Endothelial cell of hepatic sinusoid (primary cell): Measurements from ENCODE around the gene ERCC6L.

Experiments used
- in situ Hi-C: cut with HindIII; loops from 2 replicates; pipeline ENCODE4 v1.10.0; 2017; ENCODE audit warnings: low sequenced_read_pairs

The ERCC6L gene

DNA sequence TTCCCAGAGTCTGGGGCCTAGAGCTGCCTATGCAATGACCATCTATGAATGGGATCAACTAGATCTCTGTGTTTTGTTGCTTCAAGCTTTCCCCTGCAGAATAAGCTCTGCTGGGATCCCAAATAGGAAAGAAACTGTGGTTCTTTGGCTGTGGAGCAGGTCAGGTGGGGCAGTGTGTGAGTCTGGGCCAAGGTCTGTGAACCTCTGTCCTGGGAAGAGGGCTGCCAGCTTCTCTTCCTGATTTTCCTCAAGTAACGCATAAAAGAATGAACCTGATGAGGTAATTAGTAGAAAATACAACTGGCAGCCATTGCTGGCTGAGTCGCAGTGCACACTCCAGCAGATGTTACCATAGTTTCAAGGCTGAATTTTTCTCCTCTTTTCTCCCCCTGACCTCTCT, 61.8 kb downstream of the ERCC6L start:
- in situ Hi-C loops, result loop anchor here (5.0 kb wide), 1 partner anchor 160 kb away; no protein-coding TSS in a partner anchor

DNA sequence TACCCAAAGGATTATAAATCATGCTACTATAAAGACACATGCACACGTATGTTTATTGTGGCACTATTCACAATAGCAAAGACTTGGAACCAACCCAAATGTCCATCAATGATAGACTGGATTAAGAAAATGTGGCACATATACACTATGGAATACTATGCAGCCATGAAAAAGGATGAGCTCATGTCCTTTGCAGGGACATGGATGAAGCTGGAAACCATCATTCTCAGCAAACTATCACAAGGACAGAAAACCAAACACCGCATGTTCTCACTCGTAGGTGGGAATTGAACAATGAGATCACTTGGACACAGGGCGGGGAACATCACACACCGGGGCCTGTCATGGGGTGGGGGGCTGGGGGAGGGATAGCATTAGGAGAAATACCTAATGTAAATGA, 62.5 kb downstream of the ERCC6L start:
- in situ Hi-C loops, result loop anchor here (5.0 kb wide), 1 partner anchor 159 kb away; no protein-coding TSS in a partner anchor

DNA sequence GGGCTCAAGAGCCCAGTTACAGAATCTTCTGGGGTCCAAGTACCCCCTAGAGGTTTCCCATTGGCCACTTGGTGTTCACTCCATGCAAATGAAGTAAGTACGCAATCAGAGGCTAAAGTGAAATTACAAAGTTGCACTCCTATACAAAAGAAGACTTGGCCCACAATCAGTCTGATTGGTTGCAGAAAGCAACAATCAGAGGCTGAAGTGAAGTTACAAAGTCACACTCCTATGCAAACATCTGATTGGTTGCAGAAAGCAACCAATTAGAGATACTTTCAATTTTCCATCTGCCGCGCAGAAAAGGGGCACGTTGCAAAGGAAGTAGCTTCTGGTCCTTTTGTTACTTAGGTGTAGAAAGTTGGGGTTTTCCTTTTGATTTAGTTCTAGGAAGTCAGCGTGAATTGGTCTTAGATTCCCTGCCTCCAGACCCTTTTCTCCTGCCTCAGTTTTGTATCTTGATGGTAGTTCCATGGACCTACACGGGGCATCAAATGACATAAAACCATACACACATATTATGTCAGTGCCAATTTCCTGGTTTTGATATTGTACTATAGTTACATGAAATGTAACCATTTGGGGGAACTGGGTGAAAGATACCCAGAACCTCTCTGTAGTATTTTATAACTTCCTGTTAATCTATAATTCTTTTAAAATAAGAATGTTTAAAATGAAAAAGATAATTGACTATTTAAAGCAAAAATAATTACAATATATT, 69.7 kb downstream of the ERCC6L start:
- in situ Hi-C loops, result no loop called here

DNA sequence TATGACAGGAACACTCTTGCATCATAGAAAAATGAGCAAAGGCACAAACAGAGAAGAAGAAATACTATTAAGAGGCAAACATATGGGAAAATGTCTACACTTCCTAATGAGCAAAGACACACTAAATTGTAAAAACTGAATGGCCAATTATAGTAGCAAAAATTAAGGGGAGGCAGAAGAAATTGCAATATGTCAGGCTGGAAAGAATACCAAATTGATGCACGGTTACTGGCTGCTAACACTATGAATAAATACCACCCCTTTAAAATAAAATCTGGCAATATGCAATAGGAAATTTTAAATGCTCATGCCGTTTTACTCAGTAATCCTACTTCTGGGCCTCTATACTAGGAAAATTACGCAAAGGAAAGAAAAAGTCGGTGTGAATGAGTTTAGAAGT, 73.3 kb downstream of the ERCC6L start:
- in situ Hi-C loops, result no loop called here

GRCh38 chrX:72159769-72160168, 79.1 kb downstream of the ERCC6L start:
- in situ Hi-C loops, result no loop called here

GRCh38 chrX:72158773-72159172, 80.1 kb downstream of the ERCC6L start:
- in situ Hi-C loops, result no loop called here
